Measurements from ENCODE around the gene HSF5.

- TF ChIP-seq EZH2 (optimal IDR thresholded peaks at IDR 0.05; ENCODE audit: low read depth, low read length) (no peak), CTCF (IDR thresholded peaks at IDR 0.05; ENCODE audit: low read length) (no peak)
Measured at GRCh38 chr17:58382872-58383242, 105.4 kb downstream of the HSF5 start.

Data from MM.1S (cell line).